ENCODE results near the gene ZNF296.

Gene ZNF296

DNA sequence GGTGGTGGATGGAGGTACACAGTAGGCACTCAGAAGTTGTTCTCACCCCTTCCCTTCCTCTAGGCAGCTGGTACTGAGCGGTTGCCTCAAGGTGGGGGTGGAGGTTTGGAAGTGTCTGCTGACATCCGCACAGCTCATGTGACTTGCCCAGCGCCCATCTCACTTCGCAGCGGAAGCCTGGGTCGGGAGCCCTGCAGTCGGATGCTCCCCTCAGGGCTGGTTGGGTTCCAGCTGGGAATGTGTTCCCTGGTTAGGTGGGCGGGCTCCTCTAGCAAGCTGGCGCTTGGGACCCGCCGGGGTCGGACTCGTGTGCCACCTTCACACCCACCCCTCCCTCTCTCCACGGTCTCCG is 26.9 kb upstream of the ZNF296 start:
- DNase-seq (ENCODE audit: low read depth) = no peak

GRCh38 chr19:45102481-45102880 is 26.2 kb upstream of the ZNF296 start:
- no peak for DNase-seq (ENCODE audit: low read depth)

DNA sequence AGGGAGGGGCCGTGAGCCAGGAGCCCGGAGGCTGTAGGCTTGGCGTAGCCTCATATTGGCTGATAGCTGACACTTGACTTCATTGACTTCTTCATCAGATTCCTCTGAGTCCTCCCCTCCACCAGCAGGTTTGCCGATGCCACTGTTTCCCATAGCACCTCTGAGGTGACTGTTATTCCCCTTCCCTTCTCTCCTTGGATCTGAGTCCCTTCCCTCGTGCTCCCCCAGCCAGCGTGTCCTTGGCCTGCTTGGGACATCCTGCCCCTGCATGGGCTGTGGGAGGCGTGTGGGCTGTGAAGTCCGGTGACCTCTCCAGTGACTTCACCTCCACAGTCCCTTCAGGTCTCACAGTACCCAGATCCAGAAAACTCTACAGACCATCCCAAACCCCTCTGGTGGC is 25.5 kb upstream of the ZNF296 start:
- DNase-seq (ENCODE audit: low read depth) = no peak

GRCh38 chr19:45100846-45101252 is 24.6 kb upstream of the ZNF296 start:
- no peak for DNase-seq (ENCODE audit: low read depth)

DNA sequence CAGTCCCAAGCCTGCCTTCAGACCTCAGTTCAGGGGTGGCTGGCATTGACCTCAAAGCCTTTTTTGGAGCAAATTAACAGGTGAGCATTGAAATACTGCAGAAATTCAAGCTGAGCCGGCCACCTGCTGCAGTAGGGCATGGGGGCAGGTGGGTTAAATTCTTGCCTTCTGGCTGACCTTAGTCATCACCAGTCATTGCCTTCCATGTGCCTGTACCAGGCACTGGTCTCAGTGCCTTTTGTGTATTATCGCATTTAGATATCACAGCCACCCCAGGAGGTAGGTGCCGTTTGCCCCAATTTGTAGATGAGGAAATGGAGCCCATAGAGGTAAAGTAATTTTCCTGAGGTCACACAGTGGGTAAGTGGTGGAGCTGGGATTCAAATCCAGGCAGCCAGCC is 23.9 kb upstream of the ZNF296 start:
- DNase-seq (ENCODE audit: low read depth) = no peak

DNA sequence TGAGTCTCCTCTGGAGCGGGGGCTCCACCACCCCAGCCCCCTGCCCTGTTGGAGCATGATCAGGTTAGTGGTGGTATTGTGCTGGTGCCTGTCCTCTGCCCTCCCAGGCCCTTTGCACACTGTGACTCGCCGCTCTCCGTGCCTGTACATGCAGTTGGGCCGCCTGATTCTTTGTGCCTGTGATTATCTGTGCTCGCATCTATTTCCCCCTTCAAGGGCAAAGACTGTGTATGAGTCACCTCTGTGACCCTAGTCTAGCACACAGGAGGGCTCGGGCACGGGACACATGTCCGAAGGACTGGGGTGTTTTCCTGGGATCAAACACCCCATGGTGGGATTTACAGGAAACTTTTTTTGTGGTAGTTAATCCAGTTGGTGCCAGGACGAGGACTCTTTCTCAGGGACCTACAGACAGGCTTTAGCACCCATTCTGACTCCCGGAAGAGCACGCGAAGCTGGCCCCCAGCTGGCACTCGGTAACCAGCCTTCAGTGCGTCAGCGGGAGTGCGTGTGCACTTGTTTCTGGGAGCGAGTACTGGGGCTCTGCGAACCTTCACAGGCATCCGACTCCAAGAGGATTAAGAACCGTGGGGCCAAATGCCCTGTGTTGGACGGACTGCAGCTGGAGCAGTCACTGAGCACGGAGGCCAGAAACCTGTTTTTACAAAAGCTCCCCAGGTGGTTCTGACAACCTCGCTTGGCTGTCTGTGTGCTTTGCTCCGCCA is 23.4 kb upstream of the ZNF296 start:
- no peak for DNase-seq (ENCODE audit: low read depth)

DNA sequence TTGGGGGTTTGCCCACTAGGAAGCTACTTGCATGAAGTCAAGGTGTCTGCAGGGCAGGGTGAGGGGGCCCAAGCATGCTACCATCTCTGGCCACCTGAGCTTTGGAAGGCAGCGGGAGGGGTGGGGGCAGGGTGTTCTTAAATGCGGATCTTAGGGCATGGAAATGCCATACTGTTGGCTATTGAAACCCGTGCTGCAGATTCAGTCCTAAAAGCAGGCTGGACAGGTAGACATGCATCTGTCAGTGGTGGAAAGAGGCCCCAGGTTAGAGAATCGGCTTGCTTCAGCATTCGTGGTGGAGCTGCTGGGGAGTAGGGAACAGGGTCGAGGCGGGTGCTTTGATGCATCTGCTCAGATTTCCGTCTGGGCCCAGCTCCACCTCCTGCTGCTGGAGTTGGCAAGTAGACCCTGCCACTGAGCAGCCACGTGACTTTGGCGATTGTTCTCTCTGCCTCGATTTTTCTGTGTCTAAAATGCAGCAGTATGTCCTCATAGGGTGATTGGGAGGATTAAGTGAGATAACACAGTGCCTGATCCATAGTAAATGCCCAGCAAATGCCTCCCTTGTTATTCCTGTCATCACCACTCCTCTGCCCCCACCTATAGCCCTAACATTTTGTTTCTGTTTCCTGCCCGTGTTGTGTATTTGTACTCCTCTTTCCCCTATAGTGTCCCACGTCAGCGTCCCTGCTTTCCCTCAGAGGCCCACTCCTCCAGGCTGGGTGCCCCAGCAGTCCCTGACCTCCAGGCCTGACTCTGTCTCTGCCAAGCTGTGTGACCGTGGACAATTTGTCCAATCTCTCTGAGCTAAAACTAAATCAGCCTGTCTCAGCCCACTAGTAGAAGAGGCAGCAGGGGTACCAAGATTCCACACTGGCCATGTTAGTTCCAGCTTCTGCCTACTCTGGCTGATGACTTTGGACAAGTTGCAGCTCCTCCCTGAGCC is 22.5 kb upstream of the ZNF296 start:
- DNase-seq (ENCODE audit: low read depth) = no peak

DNA sequence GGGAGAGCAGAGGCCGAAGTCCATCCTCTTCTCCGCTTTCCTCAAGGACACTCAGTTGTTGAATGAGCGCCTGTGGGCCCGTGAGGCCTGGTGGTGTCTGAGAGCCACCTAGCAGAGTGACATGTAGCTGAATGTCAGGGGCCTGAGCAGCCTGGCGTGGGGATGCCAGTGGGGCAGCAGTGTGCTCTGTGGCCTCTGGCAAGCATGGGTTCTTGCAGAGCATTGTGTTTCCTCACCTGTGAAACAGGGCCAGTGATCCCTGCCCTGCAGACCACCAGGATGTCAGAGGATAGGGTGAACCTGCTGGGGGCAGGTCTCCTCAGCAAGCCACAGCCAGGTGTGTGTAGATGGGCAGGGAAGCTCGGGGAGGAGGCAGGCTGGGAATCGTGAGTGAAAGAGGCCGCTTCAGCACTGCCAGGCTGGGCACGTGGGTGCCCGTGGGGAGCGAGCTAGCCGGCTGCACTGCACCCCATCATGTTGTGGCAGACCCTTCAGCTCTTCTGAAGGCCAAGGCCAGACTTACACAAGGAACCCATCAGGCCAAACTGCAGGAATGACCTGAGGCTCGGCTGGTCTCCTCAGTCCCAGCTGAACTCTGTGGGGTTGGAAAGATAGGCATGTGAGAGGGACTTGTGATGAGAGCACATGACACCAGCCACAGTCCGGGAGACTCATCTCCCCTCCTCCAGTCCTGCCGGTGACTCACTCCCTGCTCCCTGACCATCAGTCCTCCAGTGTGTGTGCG is 21.7 kb upstream of the ZNF296 start:
- DNase-seq (ENCODE audit: low read depth) = peak; percentile 90

DNA sequence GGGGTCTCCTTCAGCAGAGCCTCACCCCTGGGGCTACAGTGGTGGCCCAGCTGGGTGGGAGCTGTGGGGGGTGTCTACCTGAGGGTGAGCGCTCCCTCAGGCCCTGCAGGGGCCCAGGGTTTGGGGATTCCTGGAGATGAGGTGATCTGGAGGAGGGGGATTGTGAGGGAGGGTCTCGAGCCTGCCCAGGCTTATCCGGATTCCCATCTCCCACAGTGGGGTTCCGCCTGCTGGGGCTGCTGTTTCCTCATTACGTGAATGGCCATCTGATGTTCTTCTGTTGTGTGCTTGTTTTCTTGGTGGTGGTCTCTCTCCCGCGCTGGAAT is 21.1 kb upstream of the ZNF296 start:
- no peak for DNase-seq (ENCODE audit: low read depth)

DNA sequence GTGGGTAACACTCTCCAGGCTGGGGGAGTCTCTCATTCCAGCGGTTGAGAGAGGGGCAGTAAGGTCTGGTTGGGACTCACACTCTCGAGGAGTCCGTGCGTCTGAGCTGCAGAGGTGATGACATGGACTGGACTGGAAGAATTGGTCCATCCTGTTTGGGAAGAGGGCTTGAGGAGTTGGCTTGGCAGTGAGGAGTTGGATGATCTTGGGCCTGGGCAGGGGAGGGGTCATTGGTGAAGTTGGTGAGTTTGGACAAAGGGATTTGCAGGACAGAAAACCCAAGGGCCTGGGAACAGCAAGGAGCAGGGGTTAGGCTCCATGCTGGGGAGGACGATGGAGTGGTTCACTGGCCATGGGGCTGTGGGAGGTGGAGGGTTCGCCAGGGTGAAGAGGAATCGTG is 20.4 kb upstream of the ZNF296 start:
- DNase-seq (ENCODE audit: low read depth) = no peak

DNA sequence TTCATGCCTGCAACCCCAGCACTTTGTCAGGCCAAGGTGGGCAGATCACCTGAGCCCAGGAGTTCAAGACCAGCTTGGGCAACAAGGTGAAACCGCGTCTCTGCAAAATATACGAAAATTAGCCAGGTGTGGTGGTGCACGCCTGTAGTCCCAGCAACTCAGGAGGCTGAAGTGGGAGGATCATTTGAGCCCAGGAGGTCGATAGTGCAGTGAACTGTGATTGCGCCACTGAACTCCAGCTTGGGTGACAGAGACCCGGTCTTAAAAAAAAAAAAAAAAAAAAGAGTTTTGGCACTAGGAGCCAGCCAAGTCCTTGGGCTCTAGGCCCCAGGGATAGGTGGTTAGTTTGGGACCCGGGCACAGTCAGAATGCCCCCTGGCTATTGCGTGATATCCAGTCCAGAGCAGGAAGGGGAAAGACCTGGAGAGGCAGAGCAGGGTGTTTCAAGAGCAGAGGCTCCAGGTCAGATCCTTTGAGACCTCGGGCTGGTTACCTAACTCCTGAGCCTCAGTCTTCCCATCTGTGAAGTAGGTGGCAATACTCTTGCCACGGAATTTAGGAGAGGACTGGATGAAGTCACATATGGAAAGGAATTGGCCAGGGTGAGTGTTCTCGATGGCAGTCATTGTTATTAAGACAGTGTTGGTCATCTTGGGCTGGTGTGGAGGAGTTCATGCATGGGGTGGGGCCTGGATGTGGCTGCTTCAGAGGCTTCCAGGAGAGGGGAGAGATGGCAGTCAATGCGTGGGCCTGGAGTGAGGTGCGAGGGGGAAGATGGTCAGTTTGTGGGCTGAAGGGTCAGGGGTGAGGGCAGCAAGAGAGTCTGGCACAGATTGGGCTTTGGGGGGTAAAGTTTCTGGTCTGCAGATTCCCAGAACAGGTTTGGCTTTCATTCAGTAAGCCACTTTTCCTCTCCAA is 19.5 kb upstream of the ZNF296 start:
- DNase-seq (ENCODE audit: low read depth) = no peak

DNA sequence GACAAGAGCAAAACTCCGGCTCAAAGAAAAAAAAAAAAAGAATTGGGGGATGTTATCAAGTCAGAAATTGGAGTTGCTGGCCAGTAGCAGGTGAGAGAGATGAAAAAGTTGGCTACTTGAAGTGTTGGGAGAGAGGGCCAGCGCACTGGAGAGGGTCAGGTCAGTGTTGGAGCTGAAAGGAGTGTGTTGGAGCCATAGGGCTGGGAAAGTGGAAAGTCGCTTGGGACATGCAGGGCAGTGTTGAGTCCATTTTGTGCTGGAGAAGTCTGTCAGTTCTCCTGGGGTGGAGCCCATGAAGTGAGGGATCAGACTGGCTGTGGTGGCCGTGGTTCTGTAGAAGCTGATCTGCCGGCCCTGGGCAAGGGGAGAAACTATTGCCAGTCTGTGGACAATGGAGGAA is 18.4 kb upstream of the ZNF296 start:
- no peak for DNase-seq (ENCODE audit: low read depth)

- no peak for DNase-seq (ENCODE audit: low read depth)
These were observed 17.9 kb upstream of the ZNF296 start for GRCh38 chr19:45094137-45094536.

- peak; percentile 91 for DNase-seq (ENCODE audit: low read depth)
These were observed 16.7 kb upstream of the ZNF296 start, which contains the start of gene PPP1R37 for GRCh38 chr19:45092747-45093678. PPP1R37 (plus strand) TSS chr19:45093179; CDS start chr19:45093326, 147 bp downstream.

DNA sequence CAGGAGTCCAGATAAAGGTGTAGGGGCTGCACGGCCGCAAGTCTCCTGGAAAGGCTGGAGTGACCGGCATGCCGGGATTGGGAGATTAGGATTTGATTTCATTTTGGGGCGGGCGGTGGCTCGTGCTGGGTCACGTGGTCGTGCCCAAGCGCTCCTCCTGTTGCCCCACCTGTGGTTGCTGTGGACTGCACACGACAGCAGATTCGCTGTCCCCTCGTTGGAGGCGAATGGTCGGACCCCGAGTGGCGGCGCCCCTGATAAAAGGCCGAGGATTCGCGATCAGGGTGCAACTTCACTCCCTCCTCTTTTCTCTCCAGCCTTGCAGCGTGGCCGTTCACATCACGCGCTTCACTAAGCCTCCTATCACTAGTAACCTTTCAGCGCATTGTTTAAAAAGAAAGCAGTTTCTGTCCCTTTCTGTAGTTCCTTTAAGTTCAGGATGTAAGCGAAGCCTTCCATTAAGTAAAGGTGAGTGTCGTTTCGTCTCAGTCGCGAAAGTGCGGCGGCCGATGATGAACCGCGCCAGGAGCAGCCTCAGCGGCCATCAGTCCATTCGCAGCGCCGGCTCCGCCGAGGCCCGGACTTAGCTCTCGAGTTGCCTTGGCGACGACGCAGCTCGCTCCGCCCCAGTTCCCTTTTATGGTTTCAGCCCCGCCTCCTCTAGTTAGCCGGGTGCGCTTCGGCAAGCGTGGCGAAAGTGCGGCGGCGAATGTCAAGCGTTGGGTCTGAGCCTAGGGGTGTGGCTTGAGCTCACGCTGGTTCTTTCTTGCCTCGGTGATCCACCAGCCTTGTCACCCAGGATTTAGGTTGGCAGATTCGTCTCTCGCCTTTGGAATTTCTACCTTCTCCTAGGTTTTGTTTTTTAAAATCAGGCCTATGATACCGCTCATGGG is 15.0 kb upstream of the ZNF296 start:
- peak; percentile 96 for DNase-seq (ENCODE audit: low read depth)

DNA sequence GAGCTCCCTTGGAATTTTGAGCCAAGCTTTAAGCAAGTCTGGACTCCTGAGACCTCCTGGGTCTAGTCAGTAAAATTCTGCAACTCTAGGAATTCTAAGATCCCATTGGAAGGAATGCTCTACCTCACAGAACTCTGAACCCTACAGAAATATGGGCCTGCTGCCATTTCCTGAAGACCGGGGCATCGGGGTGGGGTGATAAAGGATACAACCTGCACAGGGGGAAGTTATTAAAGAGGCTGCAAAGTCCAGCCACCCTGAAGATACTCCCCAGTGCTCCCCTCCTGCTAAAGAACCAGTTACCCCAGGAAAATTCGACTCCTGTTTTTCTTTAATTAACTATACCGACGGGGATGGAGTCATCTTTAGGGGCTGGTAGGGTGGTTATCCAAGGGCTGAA is 14.3 kb upstream of the ZNF296 start:
- no peak for DNase-seq (ENCODE audit: low read depth)

- DNase-seq (ENCODE audit: low read depth) = no peak
These were observed 13.8 kb upstream of the ZNF296 start for GRCh38 chr19:45090034-45090433.

GRCh38 chr19:45087531-45087930 is 11.3 kb upstream of the ZNF296 start:
- no peak for DNase-seq (ENCODE audit: low read depth)

GRCh38 chr19:45086480-45086879 is 10.2 kb upstream of the ZNF296 start:
- no peak for DNase-seq (ENCODE audit: low read depth)

- no peak for DNase-seq (ENCODE audit: low read depth)
These were observed 5.9 kb upstream of the ZNF296 start for GRCh38 chr19:45082170-45082569.
